GM12864 (cell line): ENCODE results near the gene KIF5A.
A peak's percentile ranks its signal among the peaks of the same experiment; 100 is the strongest.

Experiments used
- DNase-seq: peaks from one replicate; pipeline ENCODE4 v3.0.0-alpha.2; 2011; ENCODE audit warnings: low read depth
- H3K4me3 ChIP-seq: 2 replicates; pipeline ENCODE4 v1.5.1; 2011; ENCODE audit warnings: mild to moderate bottlenecking, low read depth, low read length, control low read depth
- TF ChIP-seq, protein P1 (sequence below): IDR thresholded peaks from 2 replicates; pipeline ENCODE4 v1.5.1; 2011; ENCODE audit warnings: low read depth, mild to moderate bottlenecking, moderate library complexity, low read length, control low read depth, inconsistent platforms; ENCODE audit errors: missing control alignments

Gene KIF5A

DNA sequence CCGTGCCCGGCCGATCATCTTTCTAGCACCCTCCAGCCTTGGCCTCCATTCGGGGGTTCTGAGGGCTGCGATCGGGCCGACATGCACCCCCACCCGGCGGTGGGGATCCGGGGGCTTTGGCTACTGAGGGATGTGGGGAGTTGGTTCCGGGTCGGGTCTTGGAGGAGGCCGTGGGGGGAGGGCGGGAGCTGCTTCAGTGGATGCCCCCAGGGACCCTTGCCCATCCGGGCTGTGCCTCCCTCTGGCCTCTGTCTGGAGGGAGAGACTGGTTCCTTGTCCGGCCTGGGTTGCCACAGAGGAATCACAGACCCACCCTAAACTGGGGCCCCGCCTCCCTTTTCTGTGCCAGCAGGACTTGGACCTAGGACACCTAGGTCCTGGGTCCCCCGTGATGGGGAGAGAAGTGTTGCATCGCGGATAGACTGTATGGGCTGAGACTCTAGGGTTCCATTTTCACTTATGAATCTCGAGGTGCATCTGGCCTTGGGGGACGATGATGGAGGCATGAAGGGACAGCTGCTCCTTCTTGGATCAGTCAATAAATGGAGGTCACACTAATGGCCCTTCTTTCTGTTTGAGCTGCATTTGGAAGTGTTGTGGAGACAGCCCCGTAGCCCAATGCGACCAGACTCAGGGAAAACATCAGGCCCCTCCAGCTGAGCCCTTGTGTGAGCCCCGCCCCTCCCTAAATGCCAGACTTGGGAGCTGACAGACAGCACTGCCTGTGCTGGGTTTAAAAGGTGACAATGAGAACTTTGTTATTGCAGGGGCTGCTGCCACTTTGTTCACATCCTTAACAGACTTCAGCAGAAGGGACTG is 55.4 kb downstream of the KIF5A start:
- peak overlapping the region; percentile 75 for H3K4me3 ChIP-seq
- TF ChIP-seq, protein P1, sequence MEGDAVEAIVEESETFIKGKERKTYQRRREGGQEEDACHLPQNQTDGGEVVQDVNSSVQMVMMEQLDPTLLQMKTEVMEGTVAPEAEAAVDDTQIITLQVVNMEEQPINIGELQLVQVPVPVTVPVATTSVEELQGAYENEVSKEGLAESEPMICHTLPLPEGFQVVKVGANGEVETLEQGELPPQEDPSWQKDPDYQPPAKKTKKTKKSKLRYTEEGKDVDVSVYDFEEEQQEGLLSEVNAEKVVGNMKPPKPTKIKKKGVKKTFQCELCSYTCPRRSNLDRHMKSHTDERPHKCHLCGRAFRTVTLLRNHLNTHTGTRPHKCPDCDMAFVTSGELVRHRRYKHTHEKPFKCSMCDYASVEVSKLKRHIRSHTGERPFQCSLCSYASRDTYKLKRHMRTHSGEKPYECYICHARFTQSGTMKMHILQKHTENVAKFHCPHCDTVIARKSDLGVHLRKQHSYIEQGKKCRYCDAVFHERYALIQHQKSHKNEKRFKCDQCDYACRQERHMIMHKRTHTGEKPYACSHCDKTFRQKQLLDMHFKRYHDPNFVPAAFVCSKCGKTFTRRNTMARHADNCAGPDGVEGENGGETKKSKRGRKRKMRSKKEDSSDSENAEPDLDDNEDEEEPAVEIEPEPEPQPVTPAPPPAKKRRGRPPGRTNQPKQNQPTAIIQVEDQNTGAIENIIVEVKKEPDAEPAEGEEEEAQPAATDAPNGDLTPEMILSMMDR = no peak

DNA sequence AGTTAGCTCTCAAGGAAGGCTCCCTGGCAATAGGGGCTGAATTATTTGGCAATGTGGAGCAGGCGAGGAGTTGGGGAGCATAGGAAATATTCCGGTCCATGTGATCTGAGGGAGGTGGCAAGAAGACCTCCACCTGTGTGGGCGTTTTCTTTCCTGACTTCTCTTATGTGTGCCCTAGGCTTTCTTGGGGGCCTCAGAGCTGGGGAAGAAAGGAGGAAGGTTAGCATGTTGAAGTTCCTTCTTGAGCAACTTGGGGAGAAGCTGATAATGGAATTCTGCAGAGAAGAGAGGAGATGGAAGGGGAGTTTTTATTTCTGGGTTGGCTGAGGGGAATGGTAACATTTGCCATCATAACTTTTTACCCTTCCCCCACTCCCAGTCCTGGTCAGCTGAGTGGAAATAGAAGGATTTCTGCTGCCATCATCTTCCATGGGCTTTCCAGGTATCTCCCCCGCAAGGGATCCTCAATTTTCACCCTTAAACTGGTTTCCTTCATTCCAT is 56.0 kb downstream of the KIF5A start:
- H3K4me3 ChIP-seq = no peak overlapping the region
- DNase-seq = no peak
- TF ChIP-seq, protein P1 = no peak

More for the DNA sequence above, 55.4 kb downstream of the KIF5A start:
- DNase-seq = no peak

- H3K4me3 ChIP-seq = no peak overlapping the region
- TF ChIP-seq, protein P1 = no peak
- DNase-seq = no peak
Measured at GRCh38 chr12:57606399-57606798, 56.6 kb downstream of the KIF5A start.

DNA sequence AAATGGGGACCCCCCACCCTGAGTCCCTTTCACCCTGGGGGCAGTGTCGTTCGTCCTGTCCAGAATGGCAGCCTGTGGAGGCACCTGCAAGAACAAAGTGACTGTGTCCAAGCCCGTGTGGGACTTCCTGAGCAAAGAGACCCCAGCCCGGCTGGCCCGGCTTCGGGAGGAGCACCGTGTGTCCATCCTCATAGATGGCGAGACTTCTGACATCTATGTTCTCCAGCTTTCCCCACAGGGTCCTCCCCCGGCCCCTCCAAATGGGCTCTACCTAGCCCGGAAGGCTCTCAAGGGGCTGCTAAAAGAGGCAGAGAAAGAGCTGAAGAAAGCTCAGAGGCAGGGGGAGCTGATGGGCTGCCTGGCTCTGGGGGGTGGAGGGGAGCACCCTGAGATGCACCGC is 57.0 kb downstream of the KIF5A start:
- DNase-seq = no peak
- TF ChIP-seq, protein P1 = no peak
- no peak overlapping the region for H3K4me3 ChIP-seq

- DNase-seq = no peak
- TF ChIP-seq, protein P1 = no peak
- H3K4me3 ChIP-seq = no peak overlapping the region
Measured at GRCh38 chr12:57607958-57608663, 58.3 kb downstream of the KIF5A start.

- DNase-seq = no peak
- no peak overlapping the region for H3K4me3 ChIP-seq
- TF ChIP-seq, protein P1 = no peak
Measured at GRCh38 chr12:57609101-57609780, 59.4 kb downstream of the KIF5A start.
